Gastrocnemius medialis (tissue), 4 donors: ENCODE results near the gene HECTD4. TPM values are rescaled to one million over a fixed set of nuclear protein-coding genes. Genes with fewer than 3 reads are reported as not detected.
A peak's percentile ranks its signal among the peaks of the same experiment; 100 is the strongest.

ENCODE experiments used
- ATAC-seq, 2 donors: fragments of 150-250 bp; one replicate each; pipeline ENCODE4 v1.9.1; 2016
- DNase-seq, 2 donors: peaks; one replicate each; pipeline ENCODE4 v3.0.0-alpha.2; 2019
- H3K27ac ChIP-seq, 4 donors: fragments of 200-600 bp; sonication (generic); 1 replicate in 1 of 4; 2 replicates in 3 of 4; pipeline ENCODE4 v1.5.1; 2016 to 2018; ENCODE audit warnings: mild to moderate bottlenecking in 2 of 4, moderate library complexity in 1 of 4
- H3K27me3 ChIP-seq, 3 donors: fragments of 200-600 bp; sonication (generic) in 2 of 3; 1 replicate in 1 of 3; 2 replicates in 2 of 3; pipeline versions ENCODE4 v1.5.1 to v1.6.0; 2016 to 2019; ENCODE audit warnings: mild to moderate bottlenecking in 1 of 3, moderate library complexity in 1 of 3
- H3K36me3 ChIP-seq, 2 donors: fragments of 200-600 bp; sonication (generic) in 1 of 2; one replicate each; pipeline ENCODE4 v1.5.1; 2017 to 2018
- H3K4me1 ChIP-seq, 2 donors: fragments of 200-600 bp; sonication (generic) in 1 of 2; one replicate each; pipeline ENCODE4 v1.5.1; 2016 to 2017; ENCODE audit warnings: mild to moderate bottlenecking in 2 of 2
- H3K4me3 ChIP-seq, 4 donors: fragments of 200-600 bp; sonication (generic) in 3 of 4; 1 replicate in 1 of 4; 2 replicates in 3 of 4; pipeline ENCODE4 v1.5.1; 2016 to 2019; ENCODE audit warnings: mild to moderate bottlenecking in 2 of 4
- H3K9me3 ChIP-seq, 3 donors: fragments of 200-600 bp; sonication (generic) in 2 of 3; 1 replicate in 1 of 3; 2 replicates in 2 of 3; pipeline ENCODE4 v1.5.1; 2016 to 2019
- CTCF ChIP-seq, 5 experiments: fragments of 450-650 bp in 3 of 5; fragments of 200-600 bp in 2 of 5; sonication (generic) in 2 of 5; IDR thresholded peaks in 4 of 5; conservative IDR thresholded peaks in 1 of 5; 1 replicate in 4 of 5; 2 replicates in 1 of 5; pipeline ENCODE4 v1.5.1; 2016 to 2019; ENCODE audit warnings: antibody characterized with exemption in 5 of 5, mild to moderate bottlenecking in 3 of 5, moderate library complexity in 3 of 5
- POLR2A ChIP-seq, 2 donors: fragments of 450-650 bp; IDR thresholded peaks; one replicate each; pipeline ENCODE4 v1.6.1; 2017; ENCODE audit warnings: antibody characterized with exemption in 2 of 2, mild to moderate bottlenecking in 2 of 2, moderate library complexity in 2 of 2
- in situ Hi-C, 4 donors: fragments of 200-750 bp; cut with MboI; loops; one replicate each; pipeline versions ENCODE4 v1.15.0 to v1.8.0; 2017; ENCODE audit warnings: low sequenced_read_pairs in 4 of 4
- intact Hi-C: fragments of 100-400 bp; cut with DNase I; formaldehyde crosslinking; loops from one replicate; pipeline ENCODE4 v1.15.1; 2023; ENCODE audit warnings: low total_unique reads
- total RNA-seq, 4 donors: library from RNA; depleted of rRNA; stranded (reverse); fragments of >200 nt; gene quantifications; one replicate each; pipeline versions ENCODE4 v1.1.0 to v1.2.3, GENCODE V29; 2016

Gene HECTD4
- total RNA-seq, 4 donors from 2014 or later: 12.9 to 23.3 (median 16.8) TPM

GRCh38 chr12:112172556-112173324 is 209.5 kb downstream of the HECTD4 start:
- in situ Hi-C loops (no loop called here), intact Hi-C loops (no loop called here)
- TF ChIP-seq POLR2A (IDR thresholded peaks at IDR 0.05): no peak
- TF ChIP-seq CTCF (IDR thresholded peaks at IDR 0.05 in 4 of 5, conservative IDR thresholded peaks at IDR 0.05 in 1 of 5): no peak
- no peak overlapping the region for H3K27ac ChIP-seq
- no peaks in the 10 kb centered on the region for H3K4me1 ChIP-seq
- no peak for ATAC-seq
- H3K4me3 ChIP-seq: no peak overlapping the region
- DNase-seq: no peak
- no peaks in the 10 kb centered on the region for H3K9me3 ChIP-seq
- H3K27me3 ChIP-seq: no peaks in the 10 kb centered on the region
- peaks cover 0 to 80% of the 10 kb centered on the region in 2 donors for H3K36me3 ChIP-seq

- intact Hi-C loops: no loop called here
- Histone ChIP-seq H3K4me1 (no peaks in the 10 kb centered on the region), H3K9me3 (no peaks in the 10 kb centered on the region), H3K4me3 (no peak overlapping the region), H3K27ac (no peak overlapping the region), H3K36me3 (peaks cover 0 to 73% of the 10 kb centered on the region in 2 donors), H3K27me3 (no peaks in the 10 kb centered on the region)
- in situ Hi-C loops: no loop called here
- DNase-seq (no peak), ATAC-seq (no peak)
- TF ChIP-seq POLR2A (IDR thresholded peaks at IDR 0.05) (no peak), CTCF (IDR thresholded peaks at IDR 0.05 in 4 of 5, conservative IDR thresholded peaks at IDR 0.05 in 1 of 5) (no peak)
Measured at GRCh38 chr12:112170971-112171596, 211.1 kb downstream of the HECTD4 start.

GRCh38 chr12:112170376-112170775 is 211.9 kb downstream of the HECTD4 start:
- in situ Hi-C loops: no loop called here
- Histone ChIP-seq H3K4me3 (no peak overlapping the region), H3K4me1 (no peaks in the 10 kb centered on the region), H3K27me3 (no peaks in the 10 kb centered on the region), H3K9me3 (no peaks in the 10 kb centered on the region), H3K36me3 (peaks cover 0 to 66% of the 10 kb centered on the region in 2 donors), H3K27ac (no peak overlapping the region)
- TF ChIP-seq CTCF (IDR thresholded peaks at IDR 0.05 in 4 of 5, conservative IDR thresholded peaks at IDR 0.05 in 1 of 5) (peak in 1 of 5 experiments; percentile 31), POLR2A (IDR thresholded peaks at IDR 0.05) (no peak)
- intact Hi-C loops: no loop called here
- DNase-seq (no peak), ATAC-seq (no peak)

- no peaks in the 10 kb centered on the region for H3K4me1 ChIP-seq
- TF ChIP-seq CTCF (IDR thresholded peaks at IDR 0.05 in 4 of 5, conservative IDR thresholded peaks at IDR 0.05 in 1 of 5) (no peak), POLR2A (IDR thresholded peaks at IDR 0.05) (no peak)
- H3K4me3 ChIP-seq: no peak overlapping the region
- in situ Hi-C loops: no loop called here
- H3K9me3 ChIP-seq: no peaks in the 10 kb centered on the region
- no peak overlapping the region for H3K27ac ChIP-seq
- intact Hi-C loops: no loop called here
- peaks cover 0 to 62% of the 10 kb centered on the region in 2 donors for H3K36me3 ChIP-seq
- DNase-seq: no peak
- H3K27me3 ChIP-seq: no peaks in the 10 kb centered on the region
- ATAC-seq: no peak
Measured at GRCh38 chr12:112169966-112170365, 212.3 kb downstream of the HECTD4 start.
